HT1080 (cell line): ENCODE data around the gene GPATCH1. TPM values are rescaled to one million over a fixed set of nuclear protein-coding genes. Genes with fewer than 3 reads are reported as not detected.

ENCODE experiments used
- DNase-seq: peaks from one replicate; pipeline ENCODE4 v3.0.0-alpha.2; 2015; ENCODE audit warnings: low read depth
- total RNA-seq: library from RNA; depleted of rRNA; stranded (reverse); fragments of >200 nt; shearing (Covaris generic); gene quantifications from 2 replicates; pipeline ENCODE4 v1.2.3, GENCODE V29; 2014

GPATCH1 gene
- total RNA-seq, 1 experiment from 2014 or later = 5.2 TPM

GRCh38 chr19:33062902-33063301, 18.1 kb upstream of the GPATCH1 start:
- no peak for DNase-seq

- no peak for DNase-seq
These were observed 17.6 kb upstream of the GPATCH1 start for GRCh38 chr19:33063356-33063752.

- DNase-seq = no peak
These were observed 17.1 kb upstream of the GPATCH1 start for GRCh38 chr19:33063753-33064457.

- DNase-seq = no peak
These were observed 16.6 kb upstream of the GPATCH1 start for GRCh38 chr19:33064458-33064791.

GRCh38 chr19:33064792-33065550, 16.0 kb upstream of the GPATCH1 start, which contains the start of gene RHPN2:
Gene RHPN2 (minus strand): TSS chr19:33064888. CDS start chr19:33064852, 36 bp downstream.
- DNase-seq = peak; percentile 49

GRCh38 chr19:33066543-33066942, 14.4 kb upstream of the GPATCH1 start:
- DNase-seq = no peak

- no peak for DNase-seq
These were observed 13.9 kb upstream of the GPATCH1 start for GRCh38 chr19:33067121-33067520.

GRCh38 chr19:33071887-33072286, 9.1 kb upstream of the GPATCH1 start:
- DNase-seq = peak; percentile 73

GRCh38 chr19:33075519-33075918, 5.5 kb upstream of the GPATCH1 start:
- DNase-seq = no peak

GRCh38 chr19:33085570-33086128, 4.7 kb downstream of the GPATCH1 start:
- DNase-seq = no peak

GRCh38 chr19:33086955-33087354, 6.0 kb downstream of the GPATCH1 start:
- DNase-seq = no peak

GRCh38 chr19:33089010-33089409, 8.0 kb downstream of the GPATCH1 start:
- no peak for DNase-seq

- DNase-seq = no peak
These were observed 9.2 kb downstream of the GPATCH1 start for GRCh38 chr19:33090179-33090578.

GRCh38 chr19:33093420-33094210, 12.6 kb downstream of the GPATCH1 start:
- DNase-seq = no peak

GRCh38 chr19:33094436-33095067, 13.6 kb downstream of the GPATCH1 start:
- DNase-seq = no peak

- DNase-seq = no peak
These were observed 15.0 kb downstream of the GPATCH1 start for GRCh38 chr19:33096005-33096404.

- peak; percentile 56 for DNase-seq
These were observed 17.1 kb downstream of the GPATCH1 start for GRCh38 chr19:33098055-33098534.

GRCh38 chr19:33100894-33101644, 20.1 kb downstream of the GPATCH1 start:
- no peak for DNase-seq

- no peak for DNase-seq
These were observed 21.9 kb downstream of the GPATCH1 start for GRCh38 chr19:33102893-33103292.

- DNase-seq = no peak
These were observed 27.2 kb downstream of the GPATCH1 start for GRCh38 chr19:33108161-33108560.
